Loucy (cell line): ENCODE data around the gene PAPSS2.

ENCODE experiments used
- EZH2phosphoT487 ChIP-seq: fragments of 200-600 bp; IDR thresholded peaks from 2 replicates; pipeline ENCODE4 v1.6.1; 2018; ENCODE audit warnings: antibody characterized with exemption, mild to moderate bottlenecking, moderate library complexity, borderline replicate concordance
- TF ChIP-seq, protein P1 (sequence below): fragments of 200-600 bp; sonication (generic); conservative IDR thresholded peaks from 2 replicates; pipeline ENCODE4 v1.5.1; 2014; ENCODE audit warnings: mild to moderate bottlenecking, antibody characterized with exemption, low read length

DNA sequence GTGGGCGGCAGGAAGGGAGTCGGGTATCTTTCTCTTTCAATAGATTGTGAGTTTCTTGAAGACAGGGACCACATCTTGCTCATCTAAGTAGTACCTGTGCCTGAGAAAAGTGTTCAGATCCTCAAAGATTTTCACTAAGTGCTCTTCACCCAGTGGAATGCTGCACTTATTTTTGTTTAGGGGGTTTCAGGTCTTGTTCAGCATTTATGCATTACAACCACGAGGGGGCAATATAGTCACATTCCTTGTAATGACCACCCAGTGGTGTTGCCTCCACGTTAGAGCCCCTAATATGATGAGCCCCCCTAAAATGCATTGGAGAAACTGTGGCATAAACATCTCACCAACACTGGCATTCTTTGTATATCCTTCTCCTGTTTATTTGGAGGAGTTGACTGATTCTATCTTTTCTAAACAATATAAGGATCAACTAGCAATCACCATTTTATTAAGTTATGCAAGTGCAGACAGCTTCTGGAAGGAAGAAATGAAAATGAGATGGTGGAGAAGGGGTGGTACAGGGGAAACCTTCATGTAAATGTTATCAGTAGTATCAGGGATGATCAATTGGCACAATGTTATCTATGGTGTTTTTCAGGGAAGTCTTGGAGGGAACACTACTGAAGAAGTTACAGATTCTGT lies 3.1 kb upstream of the PAPSS2 start:
- TF ChIP-seq EZH2phosphoT487: no peak
- TF ChIP-seq, protein P1, sequence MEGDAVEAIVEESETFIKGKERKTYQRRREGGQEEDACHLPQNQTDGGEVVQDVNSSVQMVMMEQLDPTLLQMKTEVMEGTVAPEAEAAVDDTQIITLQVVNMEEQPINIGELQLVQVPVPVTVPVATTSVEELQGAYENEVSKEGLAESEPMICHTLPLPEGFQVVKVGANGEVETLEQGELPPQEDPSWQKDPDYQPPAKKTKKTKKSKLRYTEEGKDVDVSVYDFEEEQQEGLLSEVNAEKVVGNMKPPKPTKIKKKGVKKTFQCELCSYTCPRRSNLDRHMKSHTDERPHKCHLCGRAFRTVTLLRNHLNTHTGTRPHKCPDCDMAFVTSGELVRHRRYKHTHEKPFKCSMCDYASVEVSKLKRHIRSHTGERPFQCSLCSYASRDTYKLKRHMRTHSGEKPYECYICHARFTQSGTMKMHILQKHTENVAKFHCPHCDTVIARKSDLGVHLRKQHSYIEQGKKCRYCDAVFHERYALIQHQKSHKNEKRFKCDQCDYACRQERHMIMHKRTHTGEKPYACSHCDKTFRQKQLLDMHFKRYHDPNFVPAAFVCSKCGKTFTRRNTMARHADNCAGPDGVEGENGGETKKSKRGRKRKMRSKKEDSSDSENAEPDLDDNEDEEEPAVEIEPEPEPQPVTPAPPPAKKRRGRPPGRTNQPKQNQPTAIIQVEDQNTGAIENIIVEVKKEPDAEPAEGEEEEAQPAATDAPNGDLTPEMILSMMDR: peak; percentile 98
